Lower lobe of right lung (tissue), 2 donors: ENCODE data around the gene RNF44. TPM values are rescaled to one million over a fixed set of nuclear protein-coding genes. Genes with fewer than 3 reads are reported as not detected.
A peak's percentile ranks its signal among the peaks of the same experiment; 100 is the strongest.

ENCODE experiments used
- ATAC-seq, 2 donors: fragments of 200-7000 bp; cut with Tn5 transposase; one replicate each; pipeline ENCODE4 v1.9.1; 2020 to 2022; ENCODE audit warnings: mild to moderate bottlenecking in 2 of 2, moderate library complexity in 2 of 2
- DNase-seq: peaks from one replicate; pipeline ENCODE4 v3.0.0-alpha.2; 2020
- H3K27ac ChIP-seq: fragments of 200-600 bp; one replicate; pipeline ENCODE4 v1.8.0; 2022
- H3K27me3 ChIP-seq: fragments of 200-600 bp; one replicate; pipeline ENCODE4 v1.8.0; 2022; ENCODE audit warnings: low read depth
- H3K36me3 ChIP-seq: fragments of 200-600 bp; one replicate; pipeline ENCODE4 v1.8.0; 2022; ENCODE audit warnings: mild to moderate bottlenecking
- H3K4me1 ChIP-seq: fragments of 200-600 bp; one replicate; pipeline ENCODE4 v1.8.0; 2022
- H3K4me3 ChIP-seq: fragments of 200-600 bp; one replicate; pipeline ENCODE4 v1.8.0; 2022; ENCODE audit warnings: mild to moderate bottlenecking
- H3K9me3 ChIP-seq: fragments of 200-600 bp; one replicate; pipeline ENCODE4 v1.8.0; 2022
- intact Hi-C: fragments of 100-400 bp; cut with DNase I; formaldehyde crosslinking; loops from one replicate; pipeline ENCODE4 v1.11.0; 2022
- long read RNA-seq: library from polyadenylated mRNA; unstranded; transcript quantifications from one replicate; pipeline ENCODE4 v2.0.0, GENCODE V29; 2021
- total RNA-seq: library from RNA; stranded (reverse); fragmentation: NEBNext Ultra II Directional; extraction: Animal tissue kit (Norgen Biotek cat#: 25700); gene quantifications from one replicate; pipeline ENCODE4 v1.2.1, GENCODE V29; 2021
- TF ChIP-seq, protein P1 (sequence below): fragments of 200-600 bp; IDR thresholded peaks from one replicate; pipeline ENCODE4 v1.8.0; 2022; ENCODE audit warnings: antibody characterized with exemption, mild to moderate bottlenecking
- donor health status: DM: no; HTN: yes; CAD: no; lungs with severe emphysema.

Gene RNF44
- total RNA-seq: 55.1 TPM
- long read RNA-seq, partial matches to known transcripts: 4 of 45 reads
- long read RNA-seq, other reads (novel, unspliced or antisense): 41 of 45 reads

DNA sequence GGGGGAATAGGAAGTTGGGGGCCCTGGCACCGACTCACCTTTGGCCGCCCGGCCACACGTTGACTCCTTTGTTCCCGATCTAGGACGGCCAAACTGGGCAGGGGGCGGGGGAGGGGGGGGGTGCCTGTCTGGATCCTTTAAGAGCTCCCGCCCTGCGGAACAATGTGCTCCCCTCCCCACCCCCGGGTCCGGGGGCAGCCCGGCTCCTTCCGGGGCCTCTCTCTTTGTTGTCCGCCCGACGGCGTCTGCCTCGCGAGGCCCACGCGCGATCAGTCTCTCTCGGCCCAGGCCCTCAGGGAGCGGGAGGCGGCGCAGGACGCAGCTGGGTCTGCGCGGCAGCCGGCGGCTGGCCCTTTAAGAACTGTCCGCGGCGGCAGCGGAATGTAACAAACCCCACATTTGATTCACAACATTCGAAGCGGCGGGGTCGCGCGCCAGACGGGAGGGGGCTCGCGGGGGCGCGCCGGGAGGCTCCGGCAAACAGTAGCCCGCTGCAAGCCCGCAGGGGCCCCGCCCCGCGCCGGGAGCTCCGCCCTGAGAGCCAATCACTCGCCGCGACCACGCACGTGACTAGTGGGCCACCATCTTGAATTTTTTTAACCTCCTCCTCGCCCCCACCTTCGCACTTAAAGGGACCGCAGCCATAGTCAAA, at the start of gene RNF44:
RNF44 (minus strand) TSS at position 501 of the 652 bp plus-strand sequence. CDS start 4,930 bp downstream, outside the sequence.
- Histone ChIP-seq H3K27me3 (no peaks in the 10 kb centered on the region), H3K4me1 (peaks cover 75% of the 10 kb centered on the region), H3K36me3 (peaks cover 2% of the 10 kb centered on the region), H3K27ac (peak within 1 kb of the TSS; percentile 98), H3K4me3 (peak within 1 kb of the TSS; percentile 91), H3K9me3 (no peaks in the 10 kb centered on the region)
- peak; percentile 93 to 94 for ATAC-seq
- DNase-seq: peak; percentile 99
- TF ChIP-seq, protein P1, sequence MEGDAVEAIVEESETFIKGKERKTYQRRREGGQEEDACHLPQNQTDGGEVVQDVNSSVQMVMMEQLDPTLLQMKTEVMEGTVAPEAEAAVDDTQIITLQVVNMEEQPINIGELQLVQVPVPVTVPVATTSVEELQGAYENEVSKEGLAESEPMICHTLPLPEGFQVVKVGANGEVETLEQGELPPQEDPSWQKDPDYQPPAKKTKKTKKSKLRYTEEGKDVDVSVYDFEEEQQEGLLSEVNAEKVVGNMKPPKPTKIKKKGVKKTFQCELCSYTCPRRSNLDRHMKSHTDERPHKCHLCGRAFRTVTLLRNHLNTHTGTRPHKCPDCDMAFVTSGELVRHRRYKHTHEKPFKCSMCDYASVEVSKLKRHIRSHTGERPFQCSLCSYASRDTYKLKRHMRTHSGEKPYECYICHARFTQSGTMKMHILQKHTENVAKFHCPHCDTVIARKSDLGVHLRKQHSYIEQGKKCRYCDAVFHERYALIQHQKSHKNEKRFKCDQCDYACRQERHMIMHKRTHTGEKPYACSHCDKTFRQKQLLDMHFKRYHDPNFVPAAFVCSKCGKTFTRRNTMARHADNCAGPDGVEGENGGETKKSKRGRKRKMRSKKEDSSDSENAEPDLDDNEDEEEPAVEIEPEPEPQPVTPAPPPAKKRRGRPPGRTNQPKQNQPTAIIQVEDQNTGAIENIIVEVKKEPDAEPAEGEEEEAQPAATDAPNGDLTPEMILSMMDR: no peak
- intact Hi-C loops: no loop called here

DNA sequence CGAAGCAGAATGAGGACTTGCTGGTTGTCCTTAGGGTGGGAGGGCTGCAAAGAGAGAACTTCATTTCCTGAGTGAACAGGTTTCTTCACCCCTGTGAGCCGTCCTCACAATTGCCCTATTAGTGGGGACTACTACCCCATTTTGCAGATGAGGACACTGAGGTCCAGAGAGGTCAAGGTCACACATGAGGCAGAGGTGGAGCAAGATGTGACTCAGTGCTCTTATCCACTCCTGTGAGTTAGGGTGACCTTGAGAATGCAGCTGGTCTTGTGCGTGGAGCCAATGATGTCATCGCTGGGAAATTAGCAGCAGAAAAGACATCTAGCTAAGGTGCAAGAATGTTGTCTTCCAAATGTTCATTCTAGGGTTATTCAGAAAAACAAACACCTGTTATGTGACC, 45.9 kb upstream of the RNF44 start:
- DNase-seq (no peak), ATAC-seq (no peak)
- H3K4me1 ChIP-seq: no peaks in the 10 kb centered on the region
- no peaks in the 10 kb centered on the region for H3K27me3 ChIP-seq
- H3K27ac ChIP-seq: no peak overlapping the region
- intact Hi-C loops: no loop called here
- TF ChIP-seq, protein P1: no peak
- peaks cover 13% of the 10 kb centered on the region for H3K9me3 ChIP-seq
- H3K36me3 ChIP-seq: no peaks in the 10 kb centered on the region
- H3K4me3 ChIP-seq: no peak overlapping the region

DNA sequence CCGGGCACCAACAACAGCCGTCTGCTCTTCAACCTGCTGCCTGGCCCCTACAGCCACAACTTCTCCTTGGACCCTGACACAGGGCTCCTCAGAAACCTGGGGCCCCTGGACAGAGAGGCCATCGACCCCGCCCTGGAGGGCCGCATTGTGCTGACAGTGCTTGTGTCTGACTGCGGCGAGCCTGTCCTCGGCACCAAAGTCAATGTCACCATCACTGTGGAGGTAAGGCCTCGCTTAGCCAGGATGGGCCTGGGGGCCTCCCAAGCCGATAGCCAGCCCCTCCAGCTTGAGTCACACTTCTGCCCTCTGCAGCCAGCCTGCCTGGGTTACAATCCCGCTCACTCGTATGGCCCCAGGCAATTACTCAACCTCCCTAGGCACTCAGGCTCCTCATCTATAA, 44.2 kb upstream of the RNF44 start:
- ATAC-seq: no peak

DNA sequence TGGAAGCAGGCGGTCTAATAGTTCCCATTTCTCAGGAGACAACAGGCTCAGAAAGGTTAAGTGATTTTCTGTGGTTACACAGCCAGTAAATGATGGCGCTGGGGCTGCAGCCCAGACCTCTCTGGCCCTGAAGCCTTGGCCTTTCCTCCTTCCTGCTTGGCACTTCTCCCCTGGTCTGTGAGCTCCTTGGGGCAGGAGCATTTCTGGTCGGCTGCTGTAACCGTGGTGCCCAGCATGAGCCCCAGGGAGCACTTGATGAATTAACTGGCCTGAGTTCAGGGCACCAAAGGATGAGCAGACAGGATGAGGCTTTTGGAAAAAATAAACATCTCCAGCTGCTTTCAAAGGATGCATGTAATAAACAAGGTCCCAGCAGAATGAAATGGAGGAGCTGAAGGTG, 42.1 kb upstream of the RNF44 start:
- intact Hi-C loops: no loop called here
- ATAC-seq (no peak), DNase-seq (no peak)

More for the DNA sequence above, 44.2 kb upstream of the RNF44 start:
- peaks cover 13% of the 10 kb centered on the region for H3K9me3 ChIP-seq
- H3K27me3 ChIP-seq: no peaks in the 10 kb centered on the region
- no peak for DNase-seq
- H3K4me3 ChIP-seq: no peak overlapping the region
- H3K36me3 ChIP-seq: no peaks in the 10 kb centered on the region
- no peak overlapping the region for H3K27ac ChIP-seq
- no peaks in the 10 kb centered on the region for H3K4me1 ChIP-seq
- intact Hi-C loops: no loop called here
- TF ChIP-seq, protein P1: no peak

DNA sequence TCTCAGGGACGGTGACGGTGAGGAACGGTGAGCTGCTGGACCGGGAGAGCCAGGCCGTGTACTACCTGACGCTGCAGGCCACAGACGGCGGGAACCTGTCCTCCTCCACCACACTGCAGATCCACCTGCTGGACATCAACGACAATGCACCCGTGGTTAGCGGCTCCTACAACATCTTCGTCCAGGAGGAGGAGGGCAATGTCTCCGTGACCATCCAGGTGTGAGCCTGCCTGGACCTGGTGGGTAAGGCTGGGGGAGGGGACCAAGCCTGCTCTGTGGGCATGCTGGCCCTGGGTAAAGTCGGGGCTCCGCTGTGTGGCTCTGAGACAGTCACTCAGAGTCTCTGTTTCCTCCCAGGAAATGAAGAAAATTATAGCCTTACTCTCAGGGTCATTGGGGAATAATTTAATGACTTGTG, 41.2 kb upstream of the RNF44 start:
- peak; percentile 70 to 86 for ATAC-seq
- TF ChIP-seq, protein P1: peak; percentile 48
- H3K36me3 ChIP-seq: no peaks in the 10 kb centered on the region
- H3K9me3 ChIP-seq: no peaks in the 10 kb centered on the region
- H3K4me1 ChIP-seq: no peaks in the 10 kb centered on the region
- no peaks in the 10 kb centered on the region for H3K27me3 ChIP-seq
- peak; percentile 73 for DNase-seq
- intact Hi-C loops: no loop called here
- H3K4me3 ChIP-seq: no peak overlapping the region
- H3K27ac ChIP-seq: no peak overlapping the region

More for the DNA sequence above, 42.1 kb upstream of the RNF44 start:
- Histone ChIP-seq H3K9me3 (peaks cover 1% of the 10 kb centered on the region), H3K27me3 (no peaks in the 10 kb centered on the region), H3K36me3 (no peaks in the 10 kb centered on the region), H3K27ac (no peak overlapping the region), H3K4me1 (no peaks in the 10 kb centered on the region), H3K4me3 (no peak overlapping the region)
- TF ChIP-seq, protein P1: no peak
